ENCODE data around the gene ZFHX3.

Gene ZFHX3

GRCh38 chr16:73037331-73037745 lies 10.6 kb downstream of the ZFHX3 start:
- no peak for DNase-seq

GRCh38 chr16:73036074-73036826 lies 11.7 kb downstream of the ZFHX3 start:
- no peak for DNase-seq

- no peak for DNase-seq
Measured at GRCh38 chr16:73034374-73034773, 13.6 kb downstream of the ZFHX3 start.

- DNase-seq = no peak
Measured at GRCh38 chr16:73033271-73033998, 14.5 kb downstream of the ZFHX3 start.

- DNase-seq = no peak
Measured at GRCh38 chr16:73032541-73033270, 15.2 kb downstream of the ZFHX3 start.

- DNase-seq = no peak
Measured at GRCh38 chr16:73031984-73032383, 15.9 kb downstream of the ZFHX3 start.

GRCh38 chr16:73031155-73031866 lies 16.6 kb downstream of the ZFHX3 start:
- no peak for DNase-seq

- DNase-seq = no peak
Measured at GRCh38 chr16:73028721-73029361, 19.1 kb downstream of the ZFHX3 start.

- no peak for DNase-seq
Measured at GRCh38 chr16:73028263-73028662, 19.7 kb downstream of the ZFHX3 start.

- no peak for DNase-seq
Measured at GRCh38 chr16:73027685-73028111, 20.2 kb downstream of the ZFHX3 start.

GRCh38 chr16:73026754-73027684 lies 20.9 kb downstream of the ZFHX3 start:
- DNase-seq = no peak

GRCh38 chr16:73025856-73026210 lies 22.1 kb downstream of the ZFHX3 start:
- no peak for DNase-seq

- no peak for DNase-seq
Measured at GRCh38 chr16:73025151-73025855, 22.6 kb downstream of the ZFHX3 start.

- DNase-seq = no peak
Measured at GRCh38 chr16:73024571-73025105, 23.3 kb downstream of the ZFHX3 start.

GRCh38 chr16:73023752-73024570 lies 24.0 kb downstream of the ZFHX3 start:
- no peak for DNase-seq

- no peak for DNase-seq
Measured at GRCh38 chr16:73023320-73023719, 24.6 kb downstream of the ZFHX3 start.

GRCh38 chr16:73022534-73022933 lies 25.4 kb downstream of the ZFHX3 start:
- no peak for DNase-seq

GRCh38 chr16:73021866-73022495 lies 25.9 kb downstream of the ZFHX3 start:
- no peak for DNase-seq

- no peak for DNase-seq
Measured at GRCh38 chr16:73020409-73020884, 27.5 kb downstream of the ZFHX3 start.
